OCI-LY7 (cell line): ENCODE measurements around the gene MSH2. TPM values are rescaled to one million over a fixed set of nuclear protein-coding genes. Genes with fewer than 3 reads are reported as not detected.
A peak's percentile ranks its signal among the peaks of the same experiment; 100 is the strongest.

Source experiments
- BruUV-seq: library from RNA; stranded (reverse); fragments of 400-500 nt; replicated peaks from 2 replicates; lab custom pipeline; 2021; lab: Mats Ljungman, UMichigan
- CTCF ChIA-PET: fragments of 300-600 bp; sonication (Branson Sonifier 250); formaldehyde crosslinking; loops from one replicate; lab custom pipeline; 2022; ENCODE audit warnings: antibody characterized with exemption; ENCODE audit not compliant: unreplicated experiment; lab: Charles Lee
- POLR2A ChIA-PET: fragments of 300-600 bp; sonication (Branson Sonifier 250); formaldehyde crosslinking; loops from one replicate; lab custom pipeline; 2022; ENCODE audit warnings: antibody characterized with exemption; lab: Charles Lee
- DNase-seq: peaks from one replicate; pipeline ENCODE4 v3.0.0-alpha.2; 2015; ENCODE audit warnings: low spot score
- H2AFZ ChIP-seq: fragments of 200-600 bp; sonication (generic), shearing (Covaris generic); 2 replicates; pipeline ENCODE4 v1.6.1; 2014; ENCODE audit warnings: mild to moderate bottlenecking, antibody characterized with exemption, low read length, moderate library complexity
- H3K27ac ChIP-seq: fragments of 200-600 bp; sonication (generic); 2 replicates; pipeline ENCODE4 v1.5.1; 2014; ENCODE audit warnings: mixed run types, low read depth, mild to moderate bottlenecking, moderate library complexity, low read length, inconsistent platforms; ENCODE audit not compliant: poor library complexity, severe bottlenecking
- H3K36me3 ChIP-seq: fragments of 200-600 bp; sonication (generic); 2 replicates; pipeline ENCODE4 v1.6.1; 2014; ENCODE audit warnings: mild to moderate bottlenecking, antibody characterized with exemption, low read length, moderate library complexity, mixed read lengths; ENCODE audit not compliant: insufficient read depth
- H3K4me1 ChIP-seq: fragments of 200-600 bp; sonication (generic); 2 replicates; pipeline ENCODE4 v1.5.1; 2014; ENCODE audit warnings: mild to moderate bottlenecking, low read length; ENCODE audit not compliant: insufficient read depth, poor library complexity, severe bottlenecking
- H3K4me2 ChIP-seq: fragments of 200-600 bp; sonication (generic); 2 replicates; pipeline ENCODE4 v1.6.1; 2014; ENCODE audit warnings: mild to moderate bottlenecking, low read length
- H3K4me3 ChIP-seq: fragments of 200-600 bp; sonication (generic); 2 replicates; pipeline ENCODE4 v1.5.1; 2014; ENCODE audit warnings: mild to moderate bottlenecking, low read depth, low read length; ENCODE audit not compliant: poor library complexity, severe bottlenecking
- H3K79me2 ChIP-seq: fragments of 200-600 bp; sonication (generic); 2 replicates; pipeline ENCODE4 v1.6.1; 2016; ENCODE audit warnings: low read depth, mild to moderate bottlenecking, low read length, moderate library complexity, mixed read lengths; ENCODE audit not compliant: insufficient read depth
- H3K9me2 ChIP-seq: fragments of 200-600 bp; sonication (generic); 2 replicates; pipeline ENCODE4 v1.6.1; 2016; ENCODE audit warnings: mild to moderate bottlenecking, low read length, mixed read lengths; ENCODE audit not compliant: insufficient read depth
- H3K9me3 ChIP-seq: fragments of 200-600 bp; sonication (generic); 2 replicates; pipeline ENCODE4 v1.6.1; 2014; ENCODE audit warnings: mild to moderate bottlenecking, mixed run types, low read length, mixed read lengths
- H4K20me1 ChIP-seq: fragments of 200-600 bp; sonication (generic); 2 replicates; pipeline ENCODE4 v1.6.1; 2014; ENCODE audit warnings: mild to moderate bottlenecking, antibody characterized with exemption, low read length, moderate library complexity, mixed read lengths; ENCODE audit not compliant: insufficient read depth
- EZH2phosphoT487 ChIP-seq: fragments of 200-600 bp; sonication (generic); IDR thresholded peaks from 2 replicates; pipeline ENCODE4 v1.6.1; 2018; ENCODE audit warnings: low read depth, borderline replicate concordance, mild to moderate bottlenecking, mixed run types, antibody characterized with exemption, low read length, moderate library complexity, mixed read lengths
- intact Hi-C: fragments of 100-400 bp; cut with micrococcal nuclease; formaldehyde crosslinking; loops from one replicate; pipeline ENCODE4 v1.10.0; 2022; ENCODE audit not compliant: unreplicated experiment
- total RNA-seq, 2 experiments: library from RNA; depleted of rRNA in 1 of 2; stranded (reverse); fragments of >200 nt in 1 of 2; shearing (Covaris generic) in 1 of 2; gene quantifications; 2 replicates each; pipeline ENCODE4 v1.2.3, GENCODE V29; 2014 to 2022
- TF ChIP-seq, protein P1 (sequence below): fragments of 200-600 bp; sonication (generic); conservative IDR thresholded peaks from 2 replicates; pipeline ENCODE4 v1.5.1; 2014; ENCODE audit warnings: mild to moderate bottlenecking, antibody characterized with exemption, low read length, moderate library complexity, mixed read lengths

MSH2 gene
- total RNA-seq, 2 experiments from 2014 or later: 96.8 to 97.8 TPM

- Histone ChIP-seq H3K36me3 (peaks cover 17% of the 10 kb centered on the region), H3K79me2 (peaks cover 47% of the 10 kb centered on the region), H3K4me2 (peak overlapping the region; percentile 98), H4K20me1 (no peaks in the 10 kb centered on the region), H3K4me3 (peak overlapping the region; percentile 77), H2AFZ (peak overlapping the region; percentile 12; the same call in 1 of the 2 replicates), H3K9me2 (no peaks in the 10 kb centered on the region), H3K27ac (peak overlapping the region; percentile 96), H3K9me3 (0 out of 2 replicates have a peak, but pooled peaks cover 5% of the 10 kb centered on the region), H3K4me1 (peaks cover 54% of the 10 kb centered on the region)
- TF ChIP-seq, protein P1, sequence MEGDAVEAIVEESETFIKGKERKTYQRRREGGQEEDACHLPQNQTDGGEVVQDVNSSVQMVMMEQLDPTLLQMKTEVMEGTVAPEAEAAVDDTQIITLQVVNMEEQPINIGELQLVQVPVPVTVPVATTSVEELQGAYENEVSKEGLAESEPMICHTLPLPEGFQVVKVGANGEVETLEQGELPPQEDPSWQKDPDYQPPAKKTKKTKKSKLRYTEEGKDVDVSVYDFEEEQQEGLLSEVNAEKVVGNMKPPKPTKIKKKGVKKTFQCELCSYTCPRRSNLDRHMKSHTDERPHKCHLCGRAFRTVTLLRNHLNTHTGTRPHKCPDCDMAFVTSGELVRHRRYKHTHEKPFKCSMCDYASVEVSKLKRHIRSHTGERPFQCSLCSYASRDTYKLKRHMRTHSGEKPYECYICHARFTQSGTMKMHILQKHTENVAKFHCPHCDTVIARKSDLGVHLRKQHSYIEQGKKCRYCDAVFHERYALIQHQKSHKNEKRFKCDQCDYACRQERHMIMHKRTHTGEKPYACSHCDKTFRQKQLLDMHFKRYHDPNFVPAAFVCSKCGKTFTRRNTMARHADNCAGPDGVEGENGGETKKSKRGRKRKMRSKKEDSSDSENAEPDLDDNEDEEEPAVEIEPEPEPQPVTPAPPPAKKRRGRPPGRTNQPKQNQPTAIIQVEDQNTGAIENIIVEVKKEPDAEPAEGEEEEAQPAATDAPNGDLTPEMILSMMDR: no peak
- TF ChIP-seq EZH2phosphoT487: no peak
- DNase-seq: peak; percentile 35
- intact Hi-C loops: loop anchor here (2.0 to 5.0 kb wide), 4 partner anchors 82 to 385 kb away; partner anchors contain the start of gene MSH2
- BruUV-seq: no TSS peak
- POLR2A ChIA-PET: interaction anchor here (0.6 to 3.1 kb wide), 24 partner anchors 9 to 299 kb away, joined by 3 to 19 read pairs (median 5); partner anchors contain the start of genes MSH2 and MSH6
- CTCF ChIA-PET: interaction anchor here (1.4 to 2.0 kb wide), 3 partner anchors 33 to 135 kb away, joined by 5 to 7 read pairs (median 6); no protein-coding TSS in a partner anchor
Observed at GRCh38 chr2:47519604-47520301, 116.8 kb downstream of the MSH2 start.

- Histone ChIP-seq H4K20me1 (no peaks in the 10 kb centered on the region), H3K79me2 (peaks cover 51% of the 10 kb centered on the region), H3K4me2 (peak overlapping the region; percentile 98), H3K9me2 (no peaks in the 10 kb centered on the region), H3K27ac (peak overlapping the region; percentile 96), H2AFZ (peak overlapping the region; percentile 37; the same call in 1 of the 2 replicates), H3K9me3 (0 out of 2 replicates have a peak, but pooled peaks cover 5% of the 10 kb centered on the region), H3K36me3 (peaks cover 18% of the 10 kb centered on the region), H3K4me3 (peak overlapping the region; percentile 77), H3K4me1 (peaks cover 57% of the 10 kb centered on the region)
- no TSS peak for BruUV-seq
- intact Hi-C loops: loop anchor here (2.0 to 5.0 kb wide), 3 partner anchors 117 to 385 kb away; partner anchors contain the start of gene MSH2
- ChIA-PET POLR2A (interaction anchor here (0.6 to 3.1 kb wide), 25 partner anchors 9 to 367 kb away, joined by 3 to 19 read pairs (median 5); partner anchors contain the start of genes MSH2 and MSH6), CTCF (interaction anchor here (1.4 to 2.0 kb wide), 3 partner anchors 33 to 134 kb away, joined by 5 to 7 read pairs (median 6); no protein-coding TSS in a partner anchor)
- peak; percentile 82 for DNase-seq
- TF ChIP-seq, protein P1: no peak
- no peak for TF ChIP-seq EZH2phosphoT487
Observed at GRCh38 chr2:47520302-47520630, 117.3 kb downstream of the MSH2 start.
